Activated B cell treated with CpG ODN at 0.5 μM for 24 hours (primary cell): ENCODE data around the gene ODF2. TPM values are rescaled to one million over a fixed set of nuclear protein-coding genes. Genes with fewer than 3 reads are reported as not detected.
A peak's percentile ranks its signal among the peaks of the same experiment; 100 is the strongest.
"Not testable (repeated sequence)": the region's sequence is repeated elsewhere in the genome, so short reads cannot be mapped to it uniquely, and the experiment has no call there.

Experiments used
- ATAC-seq: fragments of 200-7000 bp; cut with Tn5 transposase; one replicate; pipeline ENCODE4 v1.10.0; 2021; ENCODE audit warnings: low read depth, mild to moderate bottlenecking, moderate library complexity
- CTCF ChIA-PET: fragments of 350-600 bp; sonication (Branson Sonifier 250); formaldehyde crosslinking; loops from one replicate; lab custom pipeline; 2021; ENCODE audit warnings: antibody characterized with exemption; lab: Charles Lee
- POLR2A ChIA-PET: fragments of 350-600 bp; sonication (Branson Sonifier 250); formaldehyde crosslinking; loops from one replicate; lab custom pipeline; 2021; ENCODE audit warnings: antibody characterized with exemption; lab: Charles Lee
- DNase-seq: peaks from one replicate; pipeline ENCODE4 v3.0.0; 2022
- H3K27ac Mint-ChIP-seq: one replicate; pipeline ENCODE4 v1.8.0; 2020; ENCODE audit warnings: mixed read lengths
- H3K27me3 Mint-ChIP-seq: one replicate; pipeline ENCODE4 v1.8.0; 2021; ENCODE audit warnings: mixed read lengths
- H3K36me3 Mint-ChIP-seq: one replicate; pipeline ENCODE4 v1.8.0; 2021; ENCODE audit warnings: low read depth, mixed read lengths
- H3K4me1 Mint-ChIP-seq: one replicate; pipeline ENCODE4 v1.8.0; 2021; ENCODE audit warnings: mixed read lengths
- H3K4me3 Mint-ChIP-seq: one replicate; pipeline ENCODE4 v1.8.0; 2020; ENCODE audit warnings: mild to moderate bottlenecking, mixed read lengths
- H3K9me3 Mint-ChIP-seq: one replicate; pipeline ENCODE4 v1.8.0; 2020; ENCODE audit warnings: mixed read lengths
- intact Hi-C: fragments of 100-400 bp; cut with micrococcal nuclease; formaldehyde crosslinking; loops from one replicate; pipeline ENCODE4 v1.15.1; 2024
- total RNA-seq: library from RNA; stranded (reverse); gene quantifications from 2 replicates; pipeline ENCODE4 v1.2.3, GENCODE V29; 2022
- TF ChIP-seq, protein P1 (sequence below): fragments of 200-600 bp; IDR thresholded peaks from one replicate; pipeline ENCODE4 v1.8.0; 2022; ENCODE audit warnings: antibody characterized with exemption, mild to moderate bottlenecking

The ODF2 gene
- total RNA-seq, 1 donor from 2014 or later: 45.7 TPM

DNA sequence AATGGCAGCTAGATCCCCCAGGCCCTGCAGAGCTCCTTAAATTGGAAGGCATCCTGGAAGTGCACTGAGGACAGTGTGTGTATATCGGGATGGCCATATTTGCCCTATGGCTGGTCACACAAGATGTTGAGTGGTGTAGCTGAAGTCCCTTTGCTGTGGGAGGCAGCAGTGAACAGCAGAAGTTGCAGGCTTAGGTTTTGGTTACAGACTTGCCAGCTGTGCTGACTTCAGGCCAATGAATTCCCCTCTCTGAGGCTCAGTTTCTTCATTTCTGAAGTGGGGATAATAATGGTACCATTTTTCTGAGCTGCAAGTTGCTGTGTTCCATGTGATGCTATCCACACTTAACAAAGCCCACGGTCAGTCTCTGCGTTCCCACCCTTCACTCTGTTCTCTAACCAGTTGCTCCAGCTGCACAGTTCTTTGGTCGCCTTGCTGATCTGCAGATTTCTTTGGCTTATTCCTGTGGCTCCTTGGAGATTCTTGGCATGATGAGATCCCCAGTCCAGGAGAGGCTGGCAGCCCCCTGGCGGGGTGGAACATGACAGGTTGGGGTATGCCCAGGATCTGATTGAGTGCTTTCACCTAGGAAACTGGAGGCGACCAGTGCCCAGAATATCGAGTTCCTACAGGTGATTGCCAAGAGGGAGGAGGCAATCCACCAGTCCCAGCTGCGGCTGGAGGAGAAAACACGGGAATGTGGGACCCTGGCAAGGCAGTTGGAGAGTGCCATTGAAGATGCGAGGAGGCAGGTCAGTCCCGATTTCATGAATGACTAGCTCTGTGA lies 42.2 kb downstream of the ODF2 start:
- peaks cover 8% of the 10 kb centered on the region for H3K4me1 Mint-ChIP-seq
- H3K4me3 Mint-ChIP-seq: no peak overlapping the region
- H3K9me3 Mint-ChIP-seq: no peaks in the 10 kb centered on the region
- ATAC-seq (no peak), DNase-seq (no peak)
- CTCF ChIA-PET: no interaction called here
- no peak overlapping the region for H3K27ac Mint-ChIP-seq
- no peaks in the 10 kb centered on the region for H3K27me3 Mint-ChIP-seq
- TF ChIP-seq, protein P1, sequence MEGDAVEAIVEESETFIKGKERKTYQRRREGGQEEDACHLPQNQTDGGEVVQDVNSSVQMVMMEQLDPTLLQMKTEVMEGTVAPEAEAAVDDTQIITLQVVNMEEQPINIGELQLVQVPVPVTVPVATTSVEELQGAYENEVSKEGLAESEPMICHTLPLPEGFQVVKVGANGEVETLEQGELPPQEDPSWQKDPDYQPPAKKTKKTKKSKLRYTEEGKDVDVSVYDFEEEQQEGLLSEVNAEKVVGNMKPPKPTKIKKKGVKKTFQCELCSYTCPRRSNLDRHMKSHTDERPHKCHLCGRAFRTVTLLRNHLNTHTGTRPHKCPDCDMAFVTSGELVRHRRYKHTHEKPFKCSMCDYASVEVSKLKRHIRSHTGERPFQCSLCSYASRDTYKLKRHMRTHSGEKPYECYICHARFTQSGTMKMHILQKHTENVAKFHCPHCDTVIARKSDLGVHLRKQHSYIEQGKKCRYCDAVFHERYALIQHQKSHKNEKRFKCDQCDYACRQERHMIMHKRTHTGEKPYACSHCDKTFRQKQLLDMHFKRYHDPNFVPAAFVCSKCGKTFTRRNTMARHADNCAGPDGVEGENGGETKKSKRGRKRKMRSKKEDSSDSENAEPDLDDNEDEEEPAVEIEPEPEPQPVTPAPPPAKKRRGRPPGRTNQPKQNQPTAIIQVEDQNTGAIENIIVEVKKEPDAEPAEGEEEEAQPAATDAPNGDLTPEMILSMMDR: no peak
- POLR2A ChIA-PET: interaction anchor here (0.6 kb wide), 1 partner anchor 1304 kb away, joined by 4 read pairs; no protein-coding TSS in a partner anchor
- intact Hi-C loops: no loop called here
- H3K36me3 Mint-ChIP-seq: peaks cover 64% of the 10 kb centered on the region

DNA sequence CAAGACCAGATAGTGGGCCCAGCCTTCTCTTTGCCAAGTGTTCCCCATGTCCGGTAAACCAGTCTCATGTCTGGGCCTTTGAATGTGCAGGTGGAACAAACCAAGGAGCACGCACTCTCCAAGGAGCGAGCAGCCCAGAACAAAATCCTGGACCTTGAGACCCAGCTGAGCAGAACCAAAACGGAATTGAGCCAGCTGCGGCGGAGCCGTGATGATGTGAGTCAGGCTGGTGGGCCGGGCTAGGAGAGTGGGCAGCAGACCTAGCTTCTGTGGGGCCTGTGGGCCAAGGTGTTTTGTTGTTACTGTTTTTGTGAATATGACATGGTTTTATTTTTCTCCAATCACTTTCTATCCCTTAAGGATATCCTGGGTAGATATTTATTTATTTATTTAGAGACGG lies 43.1 kb downstream of the ODF2 start:
- Mint-ChIP-seq H3K27me3 (no peaks in the 10 kb centered on the region), H3K4me3 (no peak overlapping the region), H3K36me3 (peaks cover 60% of the 10 kb centered on the region), H3K27ac (no peak overlapping the region), H3K9me3 (no peaks in the 10 kb centered on the region), H3K4me1 (peaks cover 11% of the 10 kb centered on the region)
- intact Hi-C loops: no loop called here
- TF ChIP-seq, protein P1: no peak
- ChIA-PET CTCF (no interaction called here), POLR2A (no interaction called here)
- DNase-seq (no peak), ATAC-seq (no peak)

DNA sequence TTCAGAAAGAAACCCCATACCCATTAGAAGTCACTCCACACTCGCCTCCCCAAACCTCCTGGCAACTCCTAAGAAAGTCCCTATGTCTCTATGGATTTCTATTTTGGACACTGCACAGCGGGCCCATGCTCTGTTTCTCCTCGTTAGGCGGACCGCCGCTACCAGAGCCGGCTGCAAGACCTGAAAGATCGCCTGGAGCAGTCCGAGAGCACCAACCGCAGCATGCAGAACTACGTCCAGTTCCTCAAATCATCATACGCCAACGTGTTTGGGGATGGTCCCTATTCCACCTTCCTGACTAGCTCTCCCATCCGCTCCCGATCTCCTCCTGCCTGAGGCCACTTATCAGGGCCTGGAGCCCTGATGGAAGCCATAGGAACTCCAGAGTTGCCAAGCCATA lies 44.1 kb downstream of the ODF2 start:
- H3K36me3 Mint-ChIP-seq: peaks cover 60% of the 10 kb centered on the region
- POLR2A ChIA-PET: no interaction called here
- CTCF ChIA-PET: no interaction called here
- peaks cover 6% of the 10 kb centered on the region for H3K4me1 Mint-ChIP-seq
- no peaks in the 10 kb centered on the region for H3K27me3 Mint-ChIP-seq
- no peak overlapping the region for H3K4me3 Mint-ChIP-seq
- DNase-seq: no peak
- TF ChIP-seq, protein P1: no peak
- intact Hi-C loops: loop anchor here (5.0 kb wide), 1 partner anchor 433 kb away; the partner anchor contains the start of genes NAIF1 and SLC25A25
- H3K27ac Mint-ChIP-seq: no peak overlapping the region
- ATAC-seq: no peak
- no peaks in the 10 kb centered on the region for H3K9me3 Mint-ChIP-seq

DNA sequence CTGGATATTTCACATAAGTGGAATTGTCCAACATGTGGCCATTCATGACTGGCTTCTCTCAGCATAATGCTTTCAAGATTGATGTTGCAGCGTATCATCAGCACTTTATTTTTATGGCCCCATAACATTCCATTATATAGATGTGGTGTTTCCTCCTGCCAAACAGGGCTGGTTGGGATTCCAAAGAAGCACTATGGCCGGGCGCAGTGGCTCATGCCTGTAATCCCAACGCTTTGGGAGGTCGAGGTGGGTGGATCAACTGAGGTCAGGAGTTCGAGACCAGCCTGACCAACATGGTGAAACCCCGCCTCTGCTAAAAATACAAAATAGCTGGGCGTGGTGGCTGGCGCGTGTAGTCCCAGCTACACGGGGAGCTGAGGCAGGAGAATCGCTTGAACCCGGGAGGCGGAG lies 47.6 kb downstream of the ODF2 start:
- H3K27ac Mint-ChIP-seq, ATAC-seq, H3K27me3 Mint-ChIP-seq, DNase-seq, POLR2A ChIA-PET, H3K9me3 Mint-ChIP-seq, CTCF ChIA-PET: not testable (repeated sequence)
- Mint-ChIP-seq H3K4me1 (peaks cover 19% of the 10 kb centered on the region), H3K4me3 (peak overlapping the region; percentile 99), H3K36me3 (peaks cover 38% of the 10 kb centered on the region)
- intact Hi-C loops: loop anchor here (5.0 kb wide), 1 partner anchor 436 kb away; the partner anchor contains the start of genes NAIF1 and SLC25A25

DNA sequence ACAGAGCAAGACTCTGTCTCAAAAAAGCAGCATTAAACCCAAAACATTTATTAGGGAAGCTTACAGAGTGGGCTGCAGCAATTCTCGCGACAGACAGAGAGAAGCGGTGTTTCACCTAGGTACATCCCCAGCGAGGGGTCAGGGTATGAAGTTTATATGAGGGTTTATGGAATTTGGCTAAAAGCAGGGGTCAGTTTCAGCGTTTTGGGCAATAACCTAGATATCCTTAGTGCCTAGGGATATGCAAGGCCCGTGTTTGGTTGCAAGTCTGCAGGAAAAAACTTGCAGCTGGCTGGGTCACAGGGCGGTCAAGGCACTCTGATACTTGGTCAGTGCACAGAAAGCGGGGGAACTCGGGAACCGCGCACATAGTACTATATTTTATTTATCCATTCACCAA lies 48.1 kb downstream of the ODF2 start:
- Mint-ChIP-seq H3K27ac (no peak overlapping the region), H3K27me3 (no peaks in the 10 kb centered on the region), H3K4me1 (peaks cover 24% of the 10 kb centered on the region), H3K4me3 (peak overlapping the region; percentile 99), H3K36me3 (peaks cover 38% of the 10 kb centered on the region), H3K9me3 (no peaks in the 10 kb centered on the region)
- CTCF ChIA-PET: no interaction called here
- ATAC-seq (no peak), DNase-seq (no peak)
- TF ChIP-seq, protein P1: no peak
- POLR2A ChIA-PET: no interaction called here
- intact Hi-C loops: loop anchor here (1.0 to 5.0 kb wide), 7 partner anchors 48 to 437 kb away; partner anchors contain the start of genes COQ4, KYAT1, NAIF1 and ODF2
